GM23248 (cell line): ENCODE results near the gene DRC3. TPM values are rescaled to one million over a fixed set of nuclear protein-coding genes. Genes with fewer than 3 reads are reported as not detected.

Source experiments
- DNase-seq: peaks from one replicate; pipeline ENCODE4 v3.0.0-alpha.2; 2015
- H2AFZ ChIP-seq: fragments of 200-600 bp; sonication (generic); 2 replicates; pipeline ENCODE4 v1.6.1; 2016; ENCODE audit warnings: antibody characterized with exemption
- H3F3A ChIP-seq: fragments of 200-600 bp; sonication (generic); 2 replicates; pipeline ENCODE4 v1.6.1; 2016; ENCODE audit warnings: mild to moderate bottlenecking, antibody characterized with exemption, mixed run types; ENCODE audit not compliant: insufficient read depth
- H3K27ac ChIP-seq: fragments of 200-600 bp; sonication (generic); 2 replicates; pipeline ENCODE4 v1.5.1; 2016; ENCODE audit warnings: mild to moderate bottlenecking
- H3K27me3 ChIP-seq: fragments of 200-600 bp; sonication (generic); replicated peaks from 2 replicates; pipeline ENCODE4 v1.6.1; 2016; ENCODE audit warnings: mild to moderate bottlenecking; ENCODE audit not compliant: insufficient read depth
- H3K36me3 ChIP-seq: fragments of 200-600 bp; sonication (generic); 2 replicates; pipeline ENCODE4 v1.6.1; 2016; ENCODE audit warnings: low read depth, mild to moderate bottlenecking
- H3K4me1 ChIP-seq: fragments of 200-600 bp; sonication (generic); 2 replicates; pipeline ENCODE4 v1.6.1; 2016; ENCODE audit warnings: mild to moderate bottlenecking; ENCODE audit not compliant: insufficient read depth
- H3K4me2 ChIP-seq: fragments of 200-600 bp; sonication (generic); one replicate; pipeline ENCODE4 v1.6.1; 2016; ENCODE audit warnings: mild to moderate bottlenecking; ENCODE audit not compliant: unreplicated experiment
- H3K4me3 ChIP-seq: fragments of 200-600 bp; sonication (generic); 2 replicates; pipeline ENCODE4 v1.5.1; 2016; ENCODE audit warnings: mild to moderate bottlenecking
- H3K79me2 ChIP-seq: fragments of 200-600 bp; sonication (generic); 2 replicates; pipeline ENCODE4 v1.6.1; 2016; ENCODE audit warnings: mild to moderate bottlenecking; ENCODE audit not compliant: insufficient read depth
- H3K9ac ChIP-seq: fragments of 200-600 bp; sonication (generic); 2 replicates; pipeline ENCODE4 v1.6.1; 2016; ENCODE audit warnings: mild to moderate bottlenecking
- H3K9me2 ChIP-seq: fragments of 200-600 bp; sonication (generic); 2 replicates; pipeline ENCODE4 v1.6.1; 2016; ENCODE audit warnings: mixed run types, mild to moderate bottlenecking, moderate library complexity; ENCODE audit not compliant: insufficient read depth
- H3K9me3 ChIP-seq: fragments of 200-600 bp; sonication (generic); one replicate; pipeline ENCODE4 v1.6.1; 2017; ENCODE audit warnings: low read depth
- H4K20me1 ChIP-seq: fragments of 200-600 bp; sonication (generic); 2 replicates; pipeline ENCODE4 v1.6.0; 2016; ENCODE audit not compliant: insufficient read depth
- EZH2 ChIP-seq: fragments of 200-600 bp; sonication (generic); IDR thresholded peaks from 2 replicates; pipeline ENCODE4 v1.6.1; 2018; ENCODE audit warnings: antibody characterized with exemption, mild to moderate bottlenecking; ENCODE audit not compliant: insufficient read depth, poor library complexity, severe bottlenecking
- EZH2phosphoT487 ChIP-seq: fragments of 200-600 bp; sonication (generic); IDR thresholded peaks from 2 replicates; pipeline ENCODE4 v1.6.1; 2018; ENCODE audit warnings: antibody characterized with exemption, moderate library complexity, mild to moderate bottlenecking, low read depth; ENCODE audit not compliant: insufficient read depth
- WGBS, 2 experiments: methylation state at CpG; one replicate each; pipeline ENCODE4 v1.1.6; 2015 to 2017; ENCODE audit warnings: low lambda C conversion rate in 2 of 2, low coverage in 1 of 2; ENCODE audit errors: missing lambda C conversion rate in 2 of 2; 5-methylcytosine and 5-hydroxymethylcytosine counted together
- in situ Hi-C: fragments of 300-500 bp; cut with MboI; formaldehyde crosslinking; loops from 2 replicates; pipeline ENCODE4 v1.15.0; 2020
- polyA plus RNA-seq: library from polyadenylated mRNA; unstranded; fragments of >200 nt; fragmentation: Nextera tagmentation; extraction: Ambion mirVana; gene quantifications from 2 replicates; pipeline ENCODE4 v1.2.1, GENCODE V29; 2016
- total RNA-seq: library from RNA; depleted of rRNA; stranded (reverse); fragments of >200 nt; shearing (Covaris generic); gene quantifications from 2 replicates; pipeline ENCODE4 v1.2.3, GENCODE V29; 2014

Gene DRC3
- total and polyA plus RNA-seq, 2 experiments from 2014 or later, result 3.2 to 3.6 TPM

- H3K27ac ChIP-seq, result no peak overlapping the region
- H3K27me3 ChIP-seq, result no peaks in the 10 kb centered on the region
- in situ Hi-C loops, result no loop called here
- no peak overlapping the region for H3K4me2 ChIP-seq
- WGBS, 2 experiments, result 63 to 66% methylated on average over 8 of the region's 8 CpGs
- no peak for TF ChIP-seq EZH2
- no peaks in the 10 kb centered on the region for H3K36me3 ChIP-seq
- H3K4me1 ChIP-seq, result 0 out of 2 replicates have a peak, but pooled peaks cover 3% of the 10 kb centered on the region
- H3K9ac ChIP-seq, result no peak overlapping the region
- H2AFZ ChIP-seq, result no peak overlapping the region
- no peak overlapping the region for H3K4me3 ChIP-seq
- DNase-seq, result no peak
- H3K9me3 ChIP-seq, result no peaks in the 10 kb centered on the region
- no peaks in the 10 kb centered on the region for H4K20me1 ChIP-seq
- no peaks in the 10 kb centered on the region for H3K79me2 ChIP-seq
- no peaks in the 10 kb centered on the region for H3K9me2 ChIP-seq
- H3F3A ChIP-seq, result no peaks in the 10 kb centered on the region
Observed at GRCh38 chr17:18000030-18000408, 27.4 kb downstream of the DRC3 start.

GRCh38 chr17:18002171-18002570 lies 29.5 kb downstream of the DRC3 start:
- no peak overlapping the region for H3K4me3 ChIP-seq
- H3K79me2 ChIP-seq, result no peaks in the 10 kb centered on the region
- in situ Hi-C loops, result no loop called here
- no peak overlapping the region for H3K27ac ChIP-seq
- no peaks in the 10 kb centered on the region for H3K36me3 ChIP-seq
- DNase-seq, result peak; percentile 55
- H3K9me2 ChIP-seq, result no peaks in the 10 kb centered on the region
- H3K4me1 ChIP-seq, result 0 out of 2 replicates have a peak, but pooled peaks cover 3% of the 10 kb centered on the region
- H4K20me1 ChIP-seq, result no peaks in the 10 kb centered on the region
- 67 to 74% methylated on average over 2 of the region's 2 CpGs for WGBS, 2 experiments
- H3K4me2 ChIP-seq, result no peak overlapping the region
- no peak overlapping the region for H3K9ac ChIP-seq
- H3F3A ChIP-seq, result no peaks in the 10 kb centered on the region
- no peaks in the 10 kb centered on the region for H3K27me3 ChIP-seq
- TF ChIP-seq EZH2phosphoT487 (no peak), EZH2 (no peak)
- no peak overlapping the region for H2AFZ ChIP-seq
- H3K9me3 ChIP-seq, result no peaks in the 10 kb centered on the region

- no peaks in the 10 kb centered on the region for H3K9me3 ChIP-seq
- H3K9me2 ChIP-seq, result no peaks in the 10 kb centered on the region
- H3K4me2 ChIP-seq, result no peak overlapping the region
- H3K27ac ChIP-seq, result no peak overlapping the region
- H3K27me3 ChIP-seq, result no peaks in the 10 kb centered on the region
- H3K36me3 ChIP-seq, result no peaks in the 10 kb centered on the region
- no peak for TF ChIP-seq EZH2
- no peak for TF ChIP-seq EZH2phosphoT487
- WGBS, 2 experiments, result 81 to 83% methylated on average over 9 of the region's 9 CpGs
- H3K9ac ChIP-seq, result no peak overlapping the region
- no peak overlapping the region for H3K4me3 ChIP-seq
- in situ Hi-C loops, result no loop called here
- no peaks in the 10 kb centered on the region for H4K20me1 ChIP-seq
- H3K79me2 ChIP-seq, result no peaks in the 10 kb centered on the region
- peaks cover 19% of the 10 kb centered on the region for H3K4me1 ChIP-seq
- peaks cover 12% of the 10 kb centered on the region for H3F3A ChIP-seq
- H2AFZ ChIP-seq, result no peak overlapping the region
- no peak for DNase-seq
Observed at GRCh38 chr17:18004345-18004744, 31.7 kb downstream of the DRC3 start.

GRCh38 chr17:18004884-18005305 lies 32.2 kb downstream of the DRC3 start:
- Histone ChIP-seq H3K9me3 (no peaks in the 10 kb centered on the region), H3K27ac (no peak overlapping the region), H3F3A (peaks cover 17% of the 10 kb centered on the region), H3K9ac (no peak overlapping the region), H3K36me3 (no peaks in the 10 kb centered on the region), H3K4me3 (no peak overlapping the region), H3K4me2 (no peak overlapping the region), H3K27me3 (no peaks in the 10 kb centered on the region), H3K79me2 (no peaks in the 10 kb centered on the region), H3K4me1 (peaks cover 22% of the 10 kb centered on the region), H4K20me1 (no peaks in the 10 kb centered on the region), H3K9me2 (no peaks in the 10 kb centered on the region), H2AFZ (no peak overlapping the region)
- TF ChIP-seq EZH2phosphoT487, result no peak
- no peak for TF ChIP-seq EZH2
- WGBS, 2 experiments, result 94 to 98% methylated on average over 9 of the region's 9 CpGs
- DNase-seq, result no peak
- in situ Hi-C loops, result no loop called here

- H3F3A ChIP-seq, result peaks cover 17% of the 10 kb centered on the region
- in situ Hi-C loops, result no loop called here
- no peak overlapping the region for H3K9ac ChIP-seq
- H2AFZ ChIP-seq, result no peak overlapping the region
- no peaks in the 10 kb centered on the region for H3K9me2 ChIP-seq
- H3K27ac ChIP-seq, result no peak overlapping the region
- H3K79me2 ChIP-seq, result no peaks in the 10 kb centered on the region
- H3K4me2 ChIP-seq, result no peak overlapping the region
- TF ChIP-seq EZH2, result no peak
- no peak for TF ChIP-seq EZH2phosphoT487
- H3K4me3 ChIP-seq, result no peak overlapping the region
- no peaks in the 10 kb centered on the region for H3K36me3 ChIP-seq
- peaks cover 22% of the 10 kb centered on the region for H3K4me1 ChIP-seq
- no peaks in the 10 kb centered on the region for H4K20me1 ChIP-seq
- no peak for DNase-seq
- no peaks in the 10 kb centered on the region for H3K9me3 ChIP-seq
- H3K27me3 ChIP-seq, result no peaks in the 10 kb centered on the region
- 95 to 98% methylated on average over 3 of the region's 3 CpGs for WGBS, 2 experiments
Observed at GRCh38 chr17:18005496-18005895, 32.8 kb downstream of the DRC3 start.
